Measurements from ENCODE around the gene NXPH2. TPM values are rescaled to one million over a fixed set of nuclear protein-coding genes. Genes with fewer than 3 reads are reported as not detected.

NXPH2 gene
- total RNA-seq, 2 donors from 2014 or later, result 0.48 to 1.3 TPM

DNA sequence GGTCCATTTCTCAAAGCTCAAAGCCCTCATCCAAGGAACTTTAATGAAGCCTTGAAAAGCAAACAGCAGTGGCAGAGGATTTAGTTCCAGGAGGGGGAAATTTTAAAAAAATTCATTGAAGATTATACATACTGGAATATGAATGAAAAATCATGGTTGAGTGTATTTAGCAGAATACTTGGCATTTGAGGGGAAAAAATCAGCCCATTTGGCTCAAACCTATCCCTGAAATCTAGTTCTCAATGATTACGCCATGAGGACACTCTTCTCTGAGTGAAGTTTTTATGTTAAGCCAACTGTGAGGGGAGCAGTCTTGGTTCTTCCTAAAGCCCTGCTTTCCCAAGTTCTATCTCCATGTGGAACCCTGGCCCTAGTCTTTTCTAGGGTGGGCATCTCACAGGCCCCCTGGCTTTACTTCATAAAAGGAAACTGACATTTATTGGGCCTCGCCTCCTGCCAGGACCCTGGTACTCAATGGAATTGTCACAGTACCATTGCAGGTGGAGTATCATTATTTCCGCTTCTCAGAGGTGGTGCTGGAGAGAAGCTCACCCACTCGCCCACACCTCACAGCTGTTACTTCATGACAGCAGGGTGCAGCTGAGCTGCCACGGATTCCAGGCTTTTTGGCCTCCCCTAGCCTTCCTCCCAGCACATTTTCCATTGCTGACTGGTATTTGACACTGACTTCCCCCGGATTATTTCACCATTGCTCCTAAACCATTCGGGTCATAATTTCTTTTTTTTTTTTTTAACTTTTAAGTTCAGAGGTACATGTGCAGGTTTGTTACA is 56.8 kb downstream of the NXPH2 start:
- H3K27me3 ChIP-seq, result no peaks in the 10 kb centered on the region
- H3K36me3 ChIP-seq, result no peaks in the 10 kb centered on the region
- no peaks in the 10 kb centered on the region for H3K9me3 ChIP-seq
- TF ChIP-seq, protein P1, sequence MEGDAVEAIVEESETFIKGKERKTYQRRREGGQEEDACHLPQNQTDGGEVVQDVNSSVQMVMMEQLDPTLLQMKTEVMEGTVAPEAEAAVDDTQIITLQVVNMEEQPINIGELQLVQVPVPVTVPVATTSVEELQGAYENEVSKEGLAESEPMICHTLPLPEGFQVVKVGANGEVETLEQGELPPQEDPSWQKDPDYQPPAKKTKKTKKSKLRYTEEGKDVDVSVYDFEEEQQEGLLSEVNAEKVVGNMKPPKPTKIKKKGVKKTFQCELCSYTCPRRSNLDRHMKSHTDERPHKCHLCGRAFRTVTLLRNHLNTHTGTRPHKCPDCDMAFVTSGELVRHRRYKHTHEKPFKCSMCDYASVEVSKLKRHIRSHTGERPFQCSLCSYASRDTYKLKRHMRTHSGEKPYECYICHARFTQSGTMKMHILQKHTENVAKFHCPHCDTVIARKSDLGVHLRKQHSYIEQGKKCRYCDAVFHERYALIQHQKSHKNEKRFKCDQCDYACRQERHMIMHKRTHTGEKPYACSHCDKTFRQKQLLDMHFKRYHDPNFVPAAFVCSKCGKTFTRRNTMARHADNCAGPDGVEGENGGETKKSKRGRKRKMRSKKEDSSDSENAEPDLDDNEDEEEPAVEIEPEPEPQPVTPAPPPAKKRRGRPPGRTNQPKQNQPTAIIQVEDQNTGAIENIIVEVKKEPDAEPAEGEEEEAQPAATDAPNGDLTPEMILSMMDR (IDR thresholded peaks at IDR 0.05), result no peak
- H3K4me1 ChIP-seq, result no peaks in the 10 kb centered on the region
- no peak for DNase-seq (ENCODE audit: low spot score)
- H3K27ac ChIP-seq, result no peak overlapping the region
- no peak overlapping the region for H3K4me3 ChIP-seq

DNA sequence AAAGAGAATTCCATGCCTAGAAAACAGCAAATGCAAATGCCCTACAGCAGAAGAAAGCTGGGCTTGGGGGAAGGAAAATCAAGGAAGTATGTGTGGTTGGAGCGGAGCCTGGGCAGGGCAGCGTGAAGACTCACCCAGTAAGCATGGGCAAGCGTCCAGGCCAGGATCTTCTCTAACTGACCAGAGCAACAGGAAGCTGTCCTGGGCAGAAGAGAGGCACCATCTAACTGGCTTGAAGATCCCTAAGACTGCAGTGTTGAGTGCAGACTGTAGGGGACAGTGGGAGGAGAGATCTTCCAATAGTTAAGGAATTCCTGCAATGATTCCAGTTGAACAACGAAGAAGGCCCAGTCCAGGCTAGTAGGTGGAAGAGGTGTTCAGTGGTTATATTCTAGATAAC is 57.9 kb downstream of the NXPH2 start:
- no peaks in the 10 kb centered on the region for H3K9me3 ChIP-seq

DNA sequence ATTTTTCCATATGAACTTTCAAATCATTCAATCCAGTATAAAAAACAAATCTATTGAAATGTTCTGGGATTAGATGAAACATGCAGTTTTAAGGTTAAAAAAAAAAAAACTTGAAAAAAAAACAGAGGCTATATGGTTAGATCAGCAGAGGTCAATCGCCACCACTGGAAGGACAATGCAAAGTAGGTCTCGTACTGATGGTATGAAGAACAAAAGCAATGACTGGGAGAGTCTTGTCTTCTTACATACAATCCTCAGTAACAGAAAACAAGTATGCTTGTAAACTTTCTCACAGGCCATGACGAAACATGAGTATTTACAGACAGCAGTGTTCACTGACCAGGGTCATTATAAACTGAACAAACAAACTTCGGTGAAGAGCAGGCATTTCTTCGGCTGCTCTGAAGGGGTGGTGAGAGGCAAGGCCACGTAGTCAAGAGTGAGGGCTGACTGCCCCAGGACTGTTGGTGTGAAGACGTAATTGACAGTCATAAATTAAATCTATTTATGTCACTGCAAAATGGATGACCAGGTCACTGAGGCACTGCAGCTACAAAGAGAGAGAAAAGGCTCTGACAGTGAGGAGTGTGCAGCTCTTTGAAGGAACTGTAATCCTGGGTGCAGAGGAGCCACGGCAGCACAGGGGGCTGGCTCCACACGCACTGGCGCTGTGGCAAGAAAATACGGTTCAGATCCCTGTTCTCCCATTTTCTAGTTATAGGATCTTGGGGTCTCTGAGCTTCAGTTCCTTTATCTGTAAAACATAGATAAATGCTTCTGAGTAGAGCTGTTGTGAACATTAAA is 60.0 kb downstream of the NXPH2 start:
- Histone ChIP-seq H3K4me3 (no peak overlapping the region), H3K4me1 (no peaks in the 10 kb centered on the region), H3K27ac (no peak overlapping the region), H3K36me3 (no peaks in the 10 kb centered on the region), H3K9me3 (no peaks in the 10 kb centered on the region), H3K27me3 (no peaks in the 10 kb centered on the region)
- TF ChIP-seq, protein P1 (IDR thresholded peaks at IDR 0.05), result no peak
- no peak for DNase-seq (ENCODE audit: low spot score)

More for the DNA sequence above, 57.9 kb downstream of the NXPH2 start:
- no peaks in the 10 kb centered on the region for H3K4me1 ChIP-seq
- TF ChIP-seq, protein P1 (IDR thresholded peaks at IDR 0.05), result no peak
- no peak overlapping the region for H3K4me3 ChIP-seq
- no peak for DNase-seq (ENCODE audit: low spot score)
- no peaks in the 10 kb centered on the region for H3K27me3 ChIP-seq
- H3K36me3 ChIP-seq, result no peaks in the 10 kb centered on the region
- H3K27ac ChIP-seq, result no peak overlapping the region

DNA sequence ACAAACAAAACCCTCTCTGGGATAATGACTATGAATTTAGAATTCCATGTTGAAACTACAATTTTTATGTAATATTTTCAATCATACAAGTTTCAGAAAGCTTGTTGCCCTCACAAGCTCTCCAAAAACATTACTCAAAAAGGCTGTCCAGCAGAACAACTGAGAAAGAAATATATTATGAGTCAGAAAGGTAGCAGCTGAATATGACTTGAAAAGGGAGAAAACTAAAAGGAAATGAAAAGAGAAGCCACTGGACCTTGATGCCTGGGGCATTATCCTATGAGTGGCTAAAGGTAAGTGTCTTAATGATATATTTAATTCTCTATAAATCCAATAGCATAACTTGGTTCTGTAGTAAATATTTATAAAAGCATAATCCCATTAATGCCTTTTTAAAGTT is 61.8 kb downstream of the NXPH2 start:
- TF ChIP-seq, protein P1 (IDR thresholded peaks at IDR 0.05), result no peak
- H3K4me3 ChIP-seq, result no peak overlapping the region
- H3K36me3 ChIP-seq, result no peaks in the 10 kb centered on the region
- H3K9me3 ChIP-seq, result no peaks in the 10 kb centered on the region
- no peaks in the 10 kb centered on the region for H3K4me1 ChIP-seq
- no peak overlapping the region for H3K27ac ChIP-seq
- DNase-seq (ENCODE audit: low spot score), result no peak
- H3K27me3 ChIP-seq, result no peaks in the 10 kb centered on the region

DNA sequence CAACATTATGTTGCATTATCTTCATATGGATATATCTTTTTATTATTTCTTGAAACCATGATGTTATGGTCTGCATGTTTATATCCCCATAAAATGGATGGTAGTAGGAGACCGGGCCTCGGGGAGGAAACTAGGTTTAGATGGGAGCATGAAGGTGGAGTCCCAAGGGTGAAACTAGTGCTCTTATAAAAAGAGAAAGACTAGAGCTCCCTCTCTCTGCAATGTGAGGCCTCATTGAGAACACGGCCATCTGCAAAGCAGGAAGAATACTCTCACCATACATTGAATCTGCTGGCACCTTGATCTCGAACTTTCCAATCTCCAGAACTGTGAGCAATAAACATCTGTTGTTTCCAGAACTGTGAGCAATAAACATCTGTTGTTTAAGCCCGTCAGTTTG is 64.0 kb downstream of the NXPH2 start:
- Histone ChIP-seq H3K36me3 (no peaks in the 10 kb centered on the region), H3K9me3 (no peaks in the 10 kb centered on the region), H3K4me3 (no peak overlapping the region), H3K27ac (no peak overlapping the region), H3K4me1 (no peaks in the 10 kb centered on the region), H3K27me3 (no peaks in the 10 kb centered on the region)
- no peak for DNase-seq (ENCODE audit: low spot score)
- TF ChIP-seq, protein P1 (IDR thresholded peaks at IDR 0.05), result no peak
